CD4-positive, alpha-beta T cell (primary cell): ENCODE data around the gene RGS5. TPM values are rescaled to one million over a fixed set of nuclear protein-coding genes. Genes with fewer than 3 reads are reported as not detected.

Experiments
- ATAC-seq: fragments of 200-7000 bp; cut with Tn5 transposase; one replicate; pipeline ENCODE4 v1.10.0; 2022; ENCODE audit warnings: mild to moderate bottlenecking; ENCODE audit not compliant: poor library complexity
- CTCF ChIA-PET: fragments of 350-600 bp; sonication (Branson Sonifier 250); formaldehyde crosslinking; loops from one replicate; lab custom pipeline; 2021; ENCODE audit warnings: antibody characterized with exemption, inconsistent platforms; lab: Charles Lee
- POLR2A ChIA-PET: fragments of 350-600 bp; sonication (Branson Sonifier 250); formaldehyde crosslinking; loops from one replicate; lab custom pipeline; 2021; ENCODE audit warnings: antibody characterized with exemption, inconsistent platforms; lab: Charles Lee
- DNase-seq, 14 experiments: peaks; one replicate each; pipeline ENCODE4 v3.0.0-alpha.2; 2013 to 2020; ENCODE audit warnings: mixed read lengths in 2 of 14
- H3K27ac ChIP-seq, 2 donors: one replicate each; pipeline versions ENCODE4 v1.5.1 to v1.7.0; 2013; ENCODE audit warnings: low read length in 2 of 2, low read depth in 1 of 2, mild to moderate bottlenecking in 1 of 2
- H3K27me3 ChIP-seq, 2 experiments: 1 replicate in 1 of 2; 2 replicates in 1 of 2; pipeline versions ENCODE4 v1.6.1 to v1.7.0; 2013; ENCODE audit warnings: low read length in 2 of 2, control low read depth in 1 of 2, mild to moderate bottlenecking in 1 of 2, moderate library complexity in 1 of 2; ENCODE audit not compliant: insufficient read depth in 2 of 2, control insufficient read depth in 1 of 2
- H3K36me3 ChIP-seq: one replicate; pipeline ENCODE4 v1.6.1; 2013; ENCODE audit warnings: low read length, control low read depth; ENCODE audit not compliant: insufficient read depth
- H3K4me1 ChIP-seq: one replicate; pipeline ENCODE4 v1.6.1; 2013; ENCODE audit warnings: low read length, control low read depth; ENCODE audit not compliant: insufficient read depth
- H3K4me3 ChIP-seq: one replicate; pipeline ENCODE4 v1.5.1; 2013; ENCODE audit warnings: mild to moderate bottlenecking, low read length, moderate library complexity
- H3K9me3 ChIP-seq, 2 experiments: 1 replicate in 1 of 2; 2 replicates in 1 of 2; pipeline versions ENCODE4 v1.6.1 to v1.7.0; 2013; ENCODE audit warnings: low read length in 2 of 2, mild to moderate bottlenecking in 2 of 2, control low read depth in 1 of 2, moderate library complexity in 1 of 2; ENCODE audit not compliant: control insufficient read depth in 1 of 2, insufficient read depth in 1 of 2
- H3K27ac Mint-ChIP-seq: one replicate; pipeline ENCODE4 v1.8.0; 2020; ENCODE audit warnings: mixed read lengths
- H3K27me3 Mint-ChIP-seq: one replicate; pipeline ENCODE4 v1.8.0; 2021; ENCODE audit warnings: mixed read lengths
- H3K36me3 Mint-ChIP-seq: one replicate; pipeline ENCODE4 v1.8.0; 2021; ENCODE audit warnings: low read depth, mixed read lengths
- H3K4me1 Mint-ChIP-seq: one replicate; pipeline ENCODE4 v1.8.0; 2021; ENCODE audit warnings: low read depth, mixed read lengths
- H3K4me3 Mint-ChIP-seq: one replicate; pipeline ENCODE4 v1.8.0; 2020; ENCODE audit warnings: mild to moderate bottlenecking, mixed read lengths
- H3K9me3 Mint-ChIP-seq: one replicate; pipeline ENCODE4 v1.8.0; 2020; ENCODE audit warnings: mixed read lengths
- CTCF ChIP-seq: fragments of 200-600 bp; IDR thresholded peaks from one replicate; pipeline ENCODE4 v1.8.0; 2022; ENCODE audit warnings: antibody characterized with exemption, mild to moderate bottlenecking
- intact Hi-C, 2 experiments: fragments of 100-400 bp; cut with DNase I in 1 of 2; cut with micrococcal nuclease in 1 of 2; formaldehyde crosslinking; loops; one replicate each; pipeline versions ENCODE4 v1.15.1 to v1.9.0; 2023 to 2025; cut with DNase I, micrococcal nuclease
- total RNA-seq, 174 experiments: library from RNA in 2 of 174; stranded (reverse) in 2 of 174; gene quantifications; one replicate each; pipeline ENCODE4 v1.2.3 and lab custom pipeline; 2021 to 2026

The RGS5 gene
- total RNA-seq, 2 experiments from 2014 or later = 1.2 to 1.6 TPM

GRCh38 chr1:163168053-163168452 is 34.7 kb downstream of the RGS5 start:
- ATAC-seq = no peak
- Mint-ChIP-seq H3K9me3 (peaks cover 2% of the 10 kb centered on the region), H3K36me3 (no peaks in the 10 kb centered on the region), H3K27ac (no peak overlapping the region), H3K4me3 (no peak overlapping the region), H3K4me1 (no peaks in the 10 kb centered on the region), H3K27me3 (no peaks in the 10 kb centered on the region)
- DNase-seq = no peak
- no peak for TF ChIP-seq CTCF
- no peaks in the 10 kb centered on the region for H3K4me1 ChIP-seq
- H3K27me3 ChIP-seq = no peaks in the 10 kb centered on the region
- H3K9me3 ChIP-seq = no peaks in the 10 kb centered on the region
- intact Hi-C loops = no loop called here
- ChIA-PET POLR2A (no interaction called here), CTCF (no interaction called here)
- H3K27ac ChIP-seq = no peak overlapping the region
- H3K36me3 ChIP-seq = no peaks in the 10 kb centered on the region
- H3K4me3 ChIP-seq = no peak overlapping the region

GRCh38 chr1:163166886-163167555 is 35.7 kb downstream of the RGS5 start:
- peaks cover 2% of the 10 kb centered on the region for H3K9me3 Mint-ChIP-seq
- no peak overlapping the region for H3K27ac ChIP-seq
- H3K36me3 Mint-ChIP-seq = no peaks in the 10 kb centered on the region
- ChIA-PET POLR2A (no interaction called here), CTCF (no interaction called here)
- no peaks in the 10 kb centered on the region for H3K9me3 ChIP-seq
- no peak overlapping the region for H3K4me3 ChIP-seq
- no peaks in the 10 kb centered on the region for H3K4me1 ChIP-seq
- H3K4me3 Mint-ChIP-seq = no peak overlapping the region
- no peaks in the 10 kb centered on the region for H3K27me3 ChIP-seq
- no peaks in the 10 kb centered on the region for H3K36me3 ChIP-seq
- ATAC-seq (no peak), DNase-seq (no peak)
- no peak for TF ChIP-seq CTCF
- no peaks in the 10 kb centered on the region for H3K4me1 Mint-ChIP-seq
- no peaks in the 10 kb centered on the region for H3K27me3 Mint-ChIP-seq
- H3K27ac Mint-ChIP-seq = no peak overlapping the region
- intact Hi-C loops = no loop called here

- no peak for ATAC-seq
- no peaks in the 10 kb centered on the region for H3K36me3 Mint-ChIP-seq
- Histone ChIP-seq H3K27me3 (no peaks in the 10 kb centered on the region), H3K27ac (no peak overlapping the region), H3K4me1 (no peaks in the 10 kb centered on the region), H3K4me3 (no peak overlapping the region), H3K36me3 (no peaks in the 10 kb centered on the region), H3K9me3 (no peaks in the 10 kb centered on the region)
- TF ChIP-seq CTCF = no peak
- H3K4me1 Mint-ChIP-seq = no peaks in the 10 kb centered on the region
- POLR2A ChIA-PET = no interaction called here
- no peak overlapping the region for H3K4me3 Mint-ChIP-seq
- H3K9me3 Mint-ChIP-seq = peaks cover 2% of the 10 kb centered on the region
- CTCF ChIA-PET = no interaction called here
- no peak for DNase-seq
- intact Hi-C loops = no loop called here
- no peak overlapping the region for H3K27ac Mint-ChIP-seq
- H3K27me3 Mint-ChIP-seq = no peaks in the 10 kb centered on the region
Observed at GRCh38 chr1:163165119-163165518, 37.6 kb downstream of the RGS5 start.
